Loucy (cell line): Measurements from ENCODE around the gene OPRL1.
A peak's percentile ranks its signal among the peaks of the same experiment; 100 is the strongest.

Source experiments
- H2AFZ ChIP-seq: fragments of 200-600 bp; sonication (generic); 2 replicates; pipeline ENCODE4 v1.6.0; 2016; ENCODE audit warnings: antibody characterized with exemption, mild to moderate bottlenecking, low read length, moderate library complexity
- H3F3A ChIP-seq: fragments of 200-600 bp; 2 replicates; pipeline ENCODE4 v1.6.0; 2016; ENCODE audit warnings: antibody characterized with exemption, low read depth, mild to moderate bottlenecking
- H3K27me3 ChIP-seq: fragments of 200-600 bp; sonication (generic); 2 replicates; pipeline ENCODE4 v1.6.1; 2014; ENCODE audit warnings: low read length, mild to moderate bottlenecking; ENCODE audit not compliant: insufficient read depth, poor library complexity, severe bottlenecking
- H3K36me3 ChIP-seq: fragments of 200-600 bp; sonication (generic); 2 replicates; pipeline ENCODE4 v1.6.1; 2016; ENCODE audit warnings: low read length; ENCODE audit not compliant: insufficient read depth
- H3K4me1 ChIP-seq: fragments of 200-600 bp; sonication (generic); 2 replicates; pipeline ENCODE4 v1.5.1; 2014; ENCODE audit warnings: low read length, mild to moderate bottlenecking; ENCODE audit not compliant: insufficient read depth, poor library complexity, severe bottlenecking
- H3K4me2 ChIP-seq: fragments of 200-600 bp; sonication (generic); 2 replicates; pipeline ENCODE4 v1.6.0; 2014; ENCODE audit warnings: antibody characterized with exemption, low read length, low read depth, mild to moderate bottlenecking; ENCODE audit not compliant: poor library complexity, severe bottlenecking
- H3K4me3 ChIP-seq: fragments of 200-600 bp; sonication (generic); 2 replicates; pipeline ENCODE4 v1.5.1; 2014; ENCODE audit warnings: low read length, mild to moderate bottlenecking, mixed read lengths; ENCODE audit not compliant: poor library complexity, severe bottlenecking
- H3K79me2 ChIP-seq: fragments of 200-600 bp; sonication (generic); 2 replicates; pipeline ENCODE4 v1.6.1; 2014; ENCODE audit warnings: low read length; ENCODE audit not compliant: insufficient read depth
- H3K9ac ChIP-seq: fragments of 200-600 bp; sonication (generic); 2 replicates; pipeline ENCODE4 v1.6.0; 2014; ENCODE audit warnings: mild to moderate bottlenecking, low read depth, low read length, moderate library complexity; ENCODE audit not compliant: poor library complexity, severe bottlenecking
- H3K9me2 ChIP-seq: fragments of 200-600 bp; sonication (generic); replicated peaks from 2 replicates; pipeline ENCODE4 v1.6.1; 2016; ENCODE audit warnings: low read depth, low read length, mixed read lengths
- H3K9me3 ChIP-seq: fragments of 200-600 bp; sonication (generic); 2 replicates; pipeline ENCODE4 v1.6.1; 2014; ENCODE audit warnings: mild to moderate bottlenecking, antibody characterized with exemption, low read length, low read depth; ENCODE audit not compliant: insufficient read depth
- H4K20me1 ChIP-seq: fragments of 200-600 bp; sonication (generic); 2 replicates; pipeline ENCODE4 v1.6.0; 2014; ENCODE audit warnings: antibody characterized with exemption, low read length, mild to moderate bottlenecking; ENCODE audit not compliant: insufficient read depth, poor library complexity, severe bottlenecking
- EZH2phosphoT487 ChIP-seq: fragments of 200-600 bp; IDR thresholded peaks from 2 replicates; pipeline ENCODE4 v1.6.1; 2018; ENCODE audit warnings: antibody characterized with exemption, mild to moderate bottlenecking, moderate library complexity, borderline replicate concordance
- TF ChIP-seq, protein P1 (sequence below): fragments of 200-600 bp; sonication (generic); conservative IDR thresholded peaks from 2 replicates; pipeline ENCODE4 v1.5.1; 2014; ENCODE audit warnings: mild to moderate bottlenecking, antibody characterized with exemption, low read length

The OPRL1 gene

DNA sequence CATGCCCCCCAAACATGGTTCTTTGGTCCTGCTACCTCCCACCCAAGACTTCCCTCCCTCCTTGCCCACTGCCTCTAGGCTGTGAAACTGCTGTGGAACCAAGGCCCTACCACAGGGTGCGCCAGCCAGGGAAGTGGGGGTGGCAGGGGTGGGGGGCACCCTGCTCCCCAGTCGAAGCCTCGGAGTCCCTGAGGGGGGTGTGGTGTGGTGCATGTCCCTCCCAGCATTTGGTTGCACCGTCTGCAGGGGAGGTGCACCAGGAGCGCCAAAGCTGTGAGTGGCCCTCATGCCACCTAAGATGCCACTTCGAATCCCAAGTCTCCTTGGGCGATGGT is 2.4 kb upstream of the OPRL1 start:
- Histone ChIP-seq H3K9me2 (no peaks in the 10 kb centered on the region), H3K27me3 (no peaks in the 10 kb centered on the region), H3K9me3 (no peaks in the 10 kb centered on the region), H3K4me3 (peak overlapping the region; percentile 83), H3K36me3 (no peaks in the 10 kb centered on the region), H3K4me2 (peak overlapping the region; percentile 98), H3K79me2 (0 out of 2 replicates have a peak, but pooled peaks cover 11% of the 10 kb centered on the region), H2AFZ (no peak overlapping the region), H3F3A (peaks cover 20% of the 10 kb centered on the region), H3K4me1 (peaks cover 33% of the 10 kb centered on the region), H4K20me1 (no peaks in the 10 kb centered on the region), H3K9ac (peak overlapping the region; percentile 86)
- TF ChIP-seq, protein P1, sequence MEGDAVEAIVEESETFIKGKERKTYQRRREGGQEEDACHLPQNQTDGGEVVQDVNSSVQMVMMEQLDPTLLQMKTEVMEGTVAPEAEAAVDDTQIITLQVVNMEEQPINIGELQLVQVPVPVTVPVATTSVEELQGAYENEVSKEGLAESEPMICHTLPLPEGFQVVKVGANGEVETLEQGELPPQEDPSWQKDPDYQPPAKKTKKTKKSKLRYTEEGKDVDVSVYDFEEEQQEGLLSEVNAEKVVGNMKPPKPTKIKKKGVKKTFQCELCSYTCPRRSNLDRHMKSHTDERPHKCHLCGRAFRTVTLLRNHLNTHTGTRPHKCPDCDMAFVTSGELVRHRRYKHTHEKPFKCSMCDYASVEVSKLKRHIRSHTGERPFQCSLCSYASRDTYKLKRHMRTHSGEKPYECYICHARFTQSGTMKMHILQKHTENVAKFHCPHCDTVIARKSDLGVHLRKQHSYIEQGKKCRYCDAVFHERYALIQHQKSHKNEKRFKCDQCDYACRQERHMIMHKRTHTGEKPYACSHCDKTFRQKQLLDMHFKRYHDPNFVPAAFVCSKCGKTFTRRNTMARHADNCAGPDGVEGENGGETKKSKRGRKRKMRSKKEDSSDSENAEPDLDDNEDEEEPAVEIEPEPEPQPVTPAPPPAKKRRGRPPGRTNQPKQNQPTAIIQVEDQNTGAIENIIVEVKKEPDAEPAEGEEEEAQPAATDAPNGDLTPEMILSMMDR = no peak
- no peak for TF ChIP-seq EZH2phosphoT487

DNA sequence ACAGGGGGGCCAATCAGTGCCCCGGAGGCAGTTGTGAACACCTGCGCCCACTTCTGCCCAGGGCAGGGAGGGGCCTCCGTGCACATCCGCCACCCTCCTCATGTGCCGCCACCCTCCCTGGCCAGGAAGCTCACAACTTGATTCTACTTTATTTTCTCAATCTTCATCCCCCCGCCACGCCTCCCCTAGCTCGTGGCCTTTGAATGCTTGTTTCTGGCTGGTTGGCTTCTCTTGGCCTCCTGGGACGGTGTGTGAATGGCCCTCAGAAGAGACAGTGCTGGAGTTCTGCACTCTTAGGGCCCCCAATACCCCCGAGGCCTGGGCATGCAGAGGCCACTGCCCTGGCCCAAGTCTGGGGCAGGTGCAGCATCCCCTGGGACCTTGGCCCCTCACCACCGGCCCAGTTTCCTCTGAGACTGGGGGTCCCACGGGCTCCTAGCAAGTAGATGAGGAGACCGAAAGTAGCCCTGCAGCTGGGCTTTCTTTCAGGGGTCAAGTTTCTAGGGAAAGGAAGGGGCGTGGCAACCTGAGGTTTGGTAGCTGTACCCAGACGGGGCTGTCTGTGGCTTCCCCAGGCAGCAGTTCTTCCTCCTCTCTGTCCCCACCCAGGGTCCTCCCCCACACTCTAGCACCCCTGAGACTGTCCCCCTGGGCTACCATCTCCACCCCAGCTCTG is 1.9 kb upstream of the OPRL1 start:
- peaks cover 38% of the 10 kb centered on the region for H3K4me1 ChIP-seq
- TF ChIP-seq EZH2phosphoT487 = no peak
- TF ChIP-seq, protein P1 = no peak

DNA sequence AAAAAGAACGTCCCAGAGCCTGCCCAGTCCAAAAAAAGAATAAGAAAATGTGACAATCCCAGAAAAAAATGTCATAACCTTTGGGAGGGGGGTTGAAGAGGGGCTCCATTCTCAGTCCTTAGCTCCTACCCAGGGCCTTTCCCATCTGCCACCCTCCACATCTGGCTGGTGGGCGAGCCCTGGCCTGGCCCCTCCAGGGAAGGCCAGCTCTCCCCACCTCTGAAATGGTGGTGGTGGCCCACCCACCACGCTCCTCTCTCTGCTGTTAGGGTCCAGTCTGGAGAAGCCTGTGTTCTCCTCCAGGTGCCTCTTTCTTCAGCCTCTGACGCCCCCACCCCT is 979 bp upstream of the OPRL1 start:
- H3F3A ChIP-seq = peaks cover 20% of the 10 kb centered on the region
- 0 out of 2 replicates have a peak, but pooled peaks cover 11% of the 10 kb centered on the region for H3K79me2 ChIP-seq
- peak overlapping the region; percentile 86 for H3K9ac ChIP-seq
- peak overlapping the region; percentile 98 for H3K4me2 ChIP-seq
- peak overlapping the region; percentile 83 for H3K4me3 ChIP-seq
- no peaks in the 10 kb centered on the region for H3K27me3 ChIP-seq
- no peak overlapping the region for H2AFZ ChIP-seq
- H3K9me2 ChIP-seq = no peaks in the 10 kb centered on the region
- TF ChIP-seq EZH2phosphoT487 = no peak
- TF ChIP-seq, protein P1 = no peak
- H3K4me1 ChIP-seq = peaks cover 42% of the 10 kb centered on the region
- H3K36me3 ChIP-seq = no peaks in the 10 kb centered on the region
- H3K9me3 ChIP-seq = no peaks in the 10 kb centered on the region
- H4K20me1 ChIP-seq = no peaks in the 10 kb centered on the region

More for the DNA sequence above, 1.9 kb upstream of the OPRL1 start:
- Histone ChIP-seq H3K4me3 (peak overlapping the region; percentile 83), H3K4me2 (peak overlapping the region; percentile 98), H3K9me2 (no peaks in the 10 kb centered on the region), H3K36me3 (no peaks in the 10 kb centered on the region), H3K79me2 (0 out of 2 replicates have a peak, but pooled peaks cover 11% of the 10 kb centered on the region), H3K27me3 (no peaks in the 10 kb centered on the region), H4K20me1 (no peaks in the 10 kb centered on the region), H3K9me3 (no peaks in the 10 kb centered on the region), H3F3A (peaks cover 20% of the 10 kb centered on the region), H2AFZ (no peak overlapping the region), H3K9ac (peak overlapping the region; percentile 86)
